ENCODE results near the gene TMEM171. TPM values are rescaled to one million over a fixed set of nuclear protein-coding genes. Genes with fewer than 3 reads are reported as not detected.

The TMEM171 gene
- 1 to 10 TPM in 2 of 10 donors, under 1 TPM in 7, not detected in 1; 0.38 to 2.7 (median 0.75) TPM for polyA plus RNA-seq (ENCODE audit: insufficient read length in 10 of 10)
- long read RNA-seq, donor 1, partial matches to known transcripts, result 0 of 2 reads
- long read RNA-seq, donor 1, other reads (novel, unspliced or antisense), result 0 of 2 reads
- long read RNA-seq, donor 2, partial matches to known transcripts, result 0 of 1 reads
- long read RNA-seq, donor 2, other reads (novel, unspliced or antisense), result 0 of 1 reads
- long read RNA-seq, donor 3, result 0 reads
- long read RNA-seq, donor 4, result 0 reads
- long read RNA-seq, donor 5, result 0 reads
- long read RNA-seq, donor 6, result 0 reads
- long read RNA-seq, donor 7, result 0 reads
- long read RNA-seq, donor 8, result 0 reads
- long read RNA-seq, donor 9, result 0 reads

DNA sequence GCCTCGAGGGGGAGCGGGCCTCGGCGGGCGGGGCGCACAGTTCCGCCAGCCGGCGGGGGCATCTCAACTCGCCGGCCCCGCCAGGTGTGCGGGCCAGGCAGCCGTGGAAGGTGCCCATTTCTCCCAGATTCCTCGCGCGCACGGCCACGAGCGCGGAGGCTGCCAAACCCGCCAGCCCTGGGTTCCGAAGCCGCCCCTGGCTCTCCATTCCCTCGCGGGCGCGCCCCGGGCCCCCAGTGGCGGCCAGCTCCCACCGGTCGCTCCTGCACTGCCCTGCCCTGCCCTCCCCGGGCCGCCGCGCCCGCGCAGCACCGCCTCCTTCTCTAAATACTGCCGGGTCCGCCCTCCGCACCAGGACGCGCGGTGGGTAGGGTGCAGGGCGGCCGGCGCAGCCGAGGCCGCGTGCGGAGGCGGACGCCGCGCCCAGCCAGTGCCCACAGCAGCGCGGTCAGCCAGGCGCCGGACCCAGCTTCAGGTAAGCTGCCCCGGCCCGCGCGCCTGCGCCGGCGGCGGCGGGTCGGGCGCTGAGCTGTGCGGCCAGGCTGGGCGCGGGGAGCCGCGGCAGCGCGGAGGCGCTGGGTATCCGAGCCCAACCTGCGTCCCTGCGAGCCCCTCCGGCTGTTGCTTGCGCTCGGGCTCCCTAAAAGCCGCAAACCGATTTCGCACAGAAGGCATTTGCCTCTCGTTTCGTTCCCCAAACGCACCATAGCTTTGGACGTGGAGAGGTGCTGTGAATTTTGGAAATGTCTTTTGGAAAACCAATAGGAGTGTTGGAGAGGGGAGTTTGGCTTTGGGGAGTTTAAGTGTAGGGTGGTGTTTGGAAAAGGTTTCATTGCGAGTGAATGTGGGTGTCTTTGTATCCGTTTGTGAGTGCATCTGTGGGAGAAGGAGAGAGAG lies at the start of gene TMEM171:
TMEM171 (plus strand) TSS at position 354 of the 897 bp plus-strand sequence. CDS start 2,799 bp downstream, outside the sequence.
- peak; percentile 16 to 51 (median 27) for DNase-seq

GRCh38 chr5:73081093-73081492 lies 39.3 kb upstream of the TMEM171 start:
- DNase-seq, result no peak

DNA sequence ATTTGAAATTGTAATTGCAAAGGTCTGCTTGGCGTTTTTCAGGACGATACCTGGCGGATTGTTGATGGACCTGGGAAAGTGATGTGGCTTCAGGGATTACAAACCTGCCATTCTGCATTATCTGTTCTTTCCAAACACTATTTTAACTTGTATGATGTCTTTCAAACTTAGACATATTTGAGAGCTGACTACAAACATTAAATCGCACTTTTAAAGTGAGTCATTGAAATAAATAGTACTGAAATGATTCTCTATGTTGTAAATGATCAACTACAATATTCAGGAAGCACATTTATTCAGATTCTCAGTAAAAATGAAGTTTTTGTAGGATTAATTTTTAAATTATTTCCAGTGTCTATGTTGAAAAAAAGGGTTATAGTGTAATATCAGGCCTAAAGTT lies 32.3 kb upstream of the TMEM171 start:
- no peak for DNase-seq

DNA sequence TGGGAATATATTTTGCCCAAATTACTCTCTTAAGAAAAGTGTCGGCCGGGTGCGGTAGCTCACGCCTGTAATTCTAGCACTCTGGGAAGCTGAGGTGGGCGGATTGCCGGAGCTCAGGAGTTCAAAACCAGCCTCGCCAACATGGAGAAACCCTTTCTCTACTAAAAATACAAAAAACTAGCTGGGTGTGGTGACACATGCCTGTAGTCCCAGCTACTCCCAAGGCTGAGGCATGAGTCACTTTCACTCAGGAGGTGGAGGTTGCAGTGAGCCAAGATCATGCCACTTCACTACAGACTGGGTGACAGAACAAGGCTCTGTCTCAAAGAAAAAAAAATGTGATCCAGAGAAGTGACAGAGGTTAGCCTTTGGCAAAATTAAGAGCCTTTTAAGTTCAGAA lies 26.4 kb upstream of the TMEM171 start:
- DNase-seq, result peak in 1 of 3 donors; percentile 21

- DNase-seq, result no peak
These were observed 26.0 kb upstream of the TMEM171 start for GRCh38 chr5:73094415-73094814.

GRCh38 chr5:73095564-73096238 lies 24.7 kb upstream of the TMEM171 start:
- no peak for DNase-seq

DNA sequence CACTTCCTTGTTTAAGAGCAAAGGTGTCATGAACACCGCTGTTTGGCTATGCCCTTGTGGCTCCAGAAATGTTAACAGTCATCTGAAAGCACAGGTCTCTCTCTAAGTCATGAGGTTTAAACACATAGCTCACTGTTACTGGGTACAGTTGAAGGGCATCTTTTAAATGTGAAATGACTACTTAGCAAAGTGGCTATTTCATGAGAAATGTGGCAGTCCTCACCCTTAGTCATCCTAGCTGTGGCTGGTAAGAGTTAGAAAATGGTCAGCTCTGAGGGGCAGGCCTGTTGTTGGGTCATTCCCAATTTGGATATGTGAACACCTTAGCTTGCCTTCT lies 24.2 kb upstream of the TMEM171 start:
- DNase-seq, result no peak

GRCh38 chr5:73097740-73098139 lies 22.6 kb upstream of the TMEM171 start:
- DNase-seq, result no peak

DNA sequence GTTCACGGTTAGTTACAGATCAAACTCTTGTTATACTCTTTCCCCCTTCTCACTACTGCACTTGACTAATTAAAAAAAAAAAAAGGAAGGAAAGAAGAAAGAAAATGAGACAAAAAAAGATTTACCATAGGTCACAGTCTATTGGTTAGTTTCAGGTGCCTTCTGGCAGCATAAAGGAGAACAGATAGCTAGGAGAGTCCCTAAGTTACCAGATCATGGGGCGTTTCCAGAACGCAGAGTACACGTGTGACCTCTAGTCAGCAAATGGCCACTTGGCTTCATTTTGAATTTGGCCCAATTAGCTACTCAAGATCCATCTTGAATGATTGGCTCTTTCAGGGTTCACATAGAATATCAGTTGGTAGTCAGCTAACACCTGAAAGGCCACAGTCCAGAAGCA lies 20.3 kb upstream of the TMEM171 start:
- no peak for DNase-seq

GRCh38 chr5:73103870-73104299 lies 16.5 kb upstream of the TMEM171 start:
- DNase-seq, result no peak

DNA sequence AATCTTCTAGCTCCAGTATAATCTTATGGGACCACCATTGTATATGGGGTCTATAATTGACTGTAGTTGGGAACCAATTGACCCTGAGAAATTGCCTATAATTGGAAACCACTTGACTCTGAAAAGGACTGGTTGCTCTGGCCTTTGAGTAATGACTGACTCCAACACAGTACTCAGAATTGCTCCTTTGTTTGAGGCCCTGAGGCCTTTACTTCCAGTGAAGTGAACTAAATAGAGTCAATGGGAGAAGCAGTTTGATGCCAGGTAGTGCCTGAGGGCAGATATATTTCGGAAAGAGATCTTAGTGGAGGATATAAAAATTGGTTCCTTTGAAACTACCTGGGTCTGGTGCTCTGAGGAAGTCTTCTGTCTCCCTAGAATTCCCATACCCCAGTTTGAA lies 16.0 kb upstream of the TMEM171 start:
- no peak for DNase-seq

GRCh38 chr5:73106335-73106734 lies 14.0 kb upstream of the TMEM171 start:
- no peak for DNase-seq

DNA sequence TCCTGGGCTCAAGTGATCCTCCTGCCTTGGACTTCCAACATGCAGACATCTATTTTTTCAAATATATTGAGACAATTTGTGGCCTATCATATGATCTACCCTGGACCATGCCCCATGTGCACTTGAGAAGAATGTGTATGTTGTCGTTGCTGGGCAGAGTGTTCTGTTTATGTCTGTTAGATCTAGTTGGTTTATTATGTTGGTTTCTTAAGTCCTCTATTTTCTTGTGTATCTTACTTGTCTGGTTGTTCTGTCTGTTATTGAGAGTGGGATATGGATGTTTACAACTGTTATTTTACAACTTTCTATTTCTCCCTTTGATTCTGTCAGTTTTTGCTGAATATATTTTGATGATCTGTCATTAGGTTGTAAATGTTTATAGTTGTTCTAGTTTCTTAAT lies 10.2 kb upstream of the TMEM171 start:
- no peak for DNase-seq

GRCh38 chr5:73111536-73111935 lies 8.8 kb upstream of the TMEM171 start:
- no peak for DNase-seq

GRCh38 chr5:73112359-73112758 lies 8.0 kb upstream of the TMEM171 start:
- DNase-seq, result no peak

DNA sequence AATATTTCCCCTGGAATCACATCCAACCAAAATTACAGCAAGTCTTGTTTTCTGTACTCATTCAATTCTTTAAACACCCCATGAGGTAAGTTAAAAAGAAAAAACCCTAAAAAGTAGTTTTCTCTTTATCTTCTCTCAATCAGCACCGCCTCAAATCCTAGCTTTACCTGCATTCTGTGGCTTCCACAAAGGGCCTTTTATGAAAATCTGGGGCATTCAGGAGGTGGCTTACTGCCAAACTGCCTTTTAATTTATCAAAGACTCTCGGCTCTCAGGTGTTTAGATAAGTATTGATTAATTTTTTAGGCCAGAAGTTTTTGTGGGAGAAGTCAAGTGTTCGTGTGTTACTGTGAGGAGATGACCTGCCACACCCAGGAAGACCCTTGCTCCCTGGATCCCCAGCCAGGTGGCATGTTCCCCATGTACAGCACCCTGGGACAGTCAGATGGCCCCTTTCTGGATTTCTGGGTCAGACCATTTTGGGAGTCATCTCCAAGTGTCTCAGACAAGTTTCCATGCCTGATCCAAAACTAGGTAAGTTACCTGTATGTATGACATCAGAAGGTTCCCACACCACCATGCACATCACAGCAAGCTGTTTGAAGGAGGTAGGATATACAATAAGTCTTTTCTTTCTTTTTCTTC lies 6.2 kb upstream of the TMEM171 start:
- no peak for DNase-seq

DNA sequence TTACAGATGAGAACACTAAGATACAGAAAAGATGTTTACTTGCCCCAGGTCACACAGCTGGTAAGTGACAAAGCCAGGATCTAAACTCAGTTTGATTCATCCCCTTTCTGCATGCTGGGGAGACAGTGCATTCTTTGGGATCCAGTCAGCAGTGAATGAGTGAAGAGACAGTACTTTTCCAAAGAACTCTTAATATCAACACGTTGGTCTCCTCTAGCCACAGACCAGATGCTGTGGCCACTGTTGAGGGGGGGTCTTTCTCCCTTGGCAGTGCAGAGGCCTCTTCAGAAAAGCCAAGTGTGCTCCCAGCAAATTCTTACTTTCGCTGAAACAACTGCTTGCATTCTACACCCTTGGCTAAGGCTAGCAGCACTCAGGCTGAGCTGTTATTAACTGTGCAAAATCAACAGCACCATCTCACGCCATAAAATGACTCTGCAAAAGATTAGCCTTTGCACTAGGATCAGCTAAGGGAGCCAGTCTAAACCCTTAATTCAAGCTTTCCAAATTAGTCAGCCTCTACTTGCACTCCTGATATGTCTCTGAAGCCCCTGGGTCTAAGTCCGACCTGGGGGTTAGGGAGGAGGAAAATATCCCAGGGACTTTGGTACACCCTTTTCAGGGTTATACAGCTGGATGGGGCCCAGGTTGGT lies 4.8 kb upstream of the TMEM171 start:
- DNase-seq, result peak in 1 of 3 donors; percentile 86

- no peak for DNase-seq
These were observed 3.9 kb upstream of the TMEM171 start for GRCh38 chr5:73116506-73116905.

GRCh38 chr5:73117088-73117740 lies 3.2 kb upstream of the TMEM171 start:
- DNase-seq, result no peak

DNA sequence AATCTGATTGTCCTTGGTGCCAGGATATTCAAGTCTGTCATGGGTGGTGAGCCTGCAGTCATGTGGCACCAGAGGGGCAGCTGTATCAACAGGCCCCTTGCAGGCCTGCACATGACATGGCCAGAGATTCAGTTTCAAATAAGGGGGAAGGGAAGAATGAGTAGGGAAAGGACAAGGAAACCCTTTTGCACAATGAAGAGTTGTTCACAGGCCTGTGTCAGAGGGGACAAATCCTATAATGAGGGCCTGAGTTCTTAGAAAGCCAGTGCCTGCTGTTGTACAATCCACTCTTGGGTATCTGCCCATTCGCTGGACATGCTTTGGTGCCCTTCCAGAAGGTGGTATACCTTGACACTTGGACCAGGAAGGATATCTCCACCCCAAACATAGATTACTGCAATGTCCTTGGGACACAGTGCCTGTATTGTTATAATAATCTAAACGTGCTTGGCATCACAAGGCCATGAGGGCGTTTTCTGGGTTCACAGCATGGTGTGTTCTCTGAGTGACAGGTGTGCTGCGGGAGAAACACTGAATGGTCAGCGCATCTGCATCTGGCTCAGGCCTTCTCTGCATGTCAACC lies 1.9 kb upstream of the TMEM171 start:
- peak in 1 of 3 donors; percentile 34 for DNase-seq

Measured in muscle of back (tissue), 13 donors.